ENCODE data around the gene USP35.
"Not testable (repeated sequence)": the region's sequence is repeated elsewhere in the genome, so short reads cannot be mapped to it uniquely, and the experiment has no call there.

GRCh38 chr11:78233046-78233445, 44.3 kb downstream of the USP35 start:
- not testable (repeated sequence) for TF ChIP-seq EP300, POLR2AphosphoS5 (IDR thresholded peaks at IDR 0.05)
- TF ChIP-seq, protein P1, sequence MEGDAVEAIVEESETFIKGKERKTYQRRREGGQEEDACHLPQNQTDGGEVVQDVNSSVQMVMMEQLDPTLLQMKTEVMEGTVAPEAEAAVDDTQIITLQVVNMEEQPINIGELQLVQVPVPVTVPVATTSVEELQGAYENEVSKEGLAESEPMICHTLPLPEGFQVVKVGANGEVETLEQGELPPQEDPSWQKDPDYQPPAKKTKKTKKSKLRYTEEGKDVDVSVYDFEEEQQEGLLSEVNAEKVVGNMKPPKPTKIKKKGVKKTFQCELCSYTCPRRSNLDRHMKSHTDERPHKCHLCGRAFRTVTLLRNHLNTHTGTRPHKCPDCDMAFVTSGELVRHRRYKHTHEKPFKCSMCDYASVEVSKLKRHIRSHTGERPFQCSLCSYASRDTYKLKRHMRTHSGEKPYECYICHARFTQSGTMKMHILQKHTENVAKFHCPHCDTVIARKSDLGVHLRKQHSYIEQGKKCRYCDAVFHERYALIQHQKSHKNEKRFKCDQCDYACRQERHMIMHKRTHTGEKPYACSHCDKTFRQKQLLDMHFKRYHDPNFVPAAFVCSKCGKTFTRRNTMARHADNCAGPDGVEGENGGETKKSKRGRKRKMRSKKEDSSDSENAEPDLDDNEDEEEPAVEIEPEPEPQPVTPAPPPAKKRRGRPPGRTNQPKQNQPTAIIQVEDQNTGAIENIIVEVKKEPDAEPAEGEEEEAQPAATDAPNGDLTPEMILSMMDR (IDR thresholded peaks at IDR 0.05) = not testable (repeated sequence)

Measured in upper lobe of left lung (tissue), 4 donors.